Trophoblast cell (in vitro differentiated cells and primary cell): ENCODE measurements around the gene RPAP2.

Source experiments
- DNase-seq, 2 donors: peaks; one replicate each; pipeline ENCODE4 v3.0.0-alpha.2; 2016
- H2AFZ ChIP-seq: 2 replicates; pipeline ENCODE4 v1.6.1; 2013; ENCODE audit warnings: low read length, moderate library complexity, mild to moderate bottlenecking; ENCODE audit not compliant: insufficient read depth, poor library complexity
- H2AK5ac ChIP-seq: 2 replicates; pipeline ENCODE4 v1.6.1; 2013; ENCODE audit warnings: mild to moderate bottlenecking, low read length
- H2BK120ac ChIP-seq: 2 replicates; pipeline ENCODE4 v1.6.1; 2013; ENCODE audit warnings: low read length, mild to moderate bottlenecking, moderate library complexity; ENCODE audit not compliant: insufficient read depth, poor library complexity
- H2BK12ac ChIP-seq: 2 replicates; pipeline ENCODE4 v1.6.1; 2013; ENCODE audit warnings: mild to moderate bottlenecking, low read length, moderate library complexity
- H2BK5ac ChIP-seq: 2 replicates; pipeline ENCODE4 v1.6.1; 2013; ENCODE audit warnings: low read length, low read depth, moderate library complexity, mild to moderate bottlenecking; ENCODE audit not compliant: poor library complexity
- H3K14ac ChIP-seq: 2 replicates; pipeline ENCODE4 v1.6.1; 2013; ENCODE audit warnings: mild to moderate bottlenecking, low read length
- H3K18ac ChIP-seq: 2 replicates; pipeline ENCODE4 v1.6.1; 2013; ENCODE audit warnings: mild to moderate bottlenecking, low read length
- H3K23ac ChIP-seq: 2 replicates; pipeline ENCODE4 v1.6.1; 2013; ENCODE audit warnings: low read length
- H3K27ac ChIP-seq: 2 replicates; pipeline ENCODE4 v1.5.1; 2013; ENCODE audit warnings: low read depth, mild to moderate bottlenecking, inconsistent platforms, low read length, moderate library complexity
- H3K27me3 ChIP-seq: 2 replicates; pipeline ENCODE4 v1.6.1; 2013; ENCODE audit warnings: inconsistent platforms, mild to moderate bottlenecking, low read length, moderate library complexity; ENCODE audit not compliant: insufficient read depth
- H3K36me3 ChIP-seq, 2 experiments: 1 replicate in 1 of 2; 2 replicates in 1 of 2; pipeline ENCODE4 v1.6.1; 2013; ENCODE audit warnings: low read length in 2 of 2, mild to moderate bottlenecking in 2 of 2, moderate library complexity in 1 of 2; ENCODE audit not compliant: insufficient read depth in 2 of 2, control insufficient read depth in 1 of 2
- H3K4ac ChIP-seq: 2 replicates; pipeline ENCODE4 v1.6.1; 2013; ENCODE audit warnings: low read depth, mild to moderate bottlenecking, low read length, moderate library complexity
- H3K4me1 ChIP-seq, 2 experiments: 1 replicate in 1 of 2; 2 replicates in 1 of 2; pipeline ENCODE4 v1.6.1; 2013; ENCODE audit warnings: low read length in 2 of 2, mild to moderate bottlenecking in 2 of 2, moderate library complexity in 1 of 2; ENCODE audit not compliant: insufficient read depth in 2 of 2, control insufficient read depth in 1 of 2
- H3K4me2 ChIP-seq: 2 replicates; pipeline ENCODE4 v1.6.1; 2013; ENCODE audit warnings: inconsistent platforms, mild to moderate bottlenecking, low read length, moderate library complexity
- H3K4me3 ChIP-seq: 2 replicates; pipeline ENCODE4 v1.5.1; 2013; ENCODE audit warnings: mild to moderate bottlenecking, low read depth, low read length, inconsistent platforms
- H3K79me1 ChIP-seq: one replicate; pipeline ENCODE4 v1.6.1; 2013; ENCODE audit warnings: low read length
- H3K79me2 ChIP-seq: 2 replicates; pipeline ENCODE4 v1.6.1; 2013; ENCODE audit warnings: low read length, mild to moderate bottlenecking; ENCODE audit not compliant: control insufficient read depth, insufficient read depth, poor library complexity
- H3K9ac ChIP-seq: 2 replicates; pipeline ENCODE4 v1.6.1; 2013; ENCODE audit warnings: mild to moderate bottlenecking, low read length
- H3K9me3 ChIP-seq: 2 replicates; pipeline ENCODE4 v1.6.1; 2013; ENCODE audit warnings: low read depth, mild to moderate bottlenecking, control low read depth, inconsistent platforms, low read length; ENCODE audit not compliant: insufficient read depth
- H4K12ac ChIP-seq: 2 replicates; pipeline ENCODE4 v1.6.1; 2013; ENCODE audit warnings: low read depth, mild to moderate bottlenecking, low read length, moderate library complexity
- H4K8ac ChIP-seq: 2 replicates; pipeline ENCODE4 v1.6.1; 2013; ENCODE audit warnings: low read depth, mild to moderate bottlenecking, low read length, moderate library complexity
- H4K91ac ChIP-seq: one replicate; pipeline ENCODE4 v1.6.1; 2013; ENCODE audit warnings: low read depth, mild to moderate bottlenecking, low read length, moderate library complexity
- WGBS: extraction: QIAGEN DNeasy Blood & Tissue Kit; methylation state at CpG from one replicate; pipeline ENCODE4 v1.1.7; 2013; ENCODE audit warnings: missing lambda C conversion rate; ENCODE audit not compliant: insufficient read length, insufficient coverage; ENCODE audit errors: extremely low coverage; 5-methylcytosine and 5-hydroxymethylcytosine counted together

Gene RPAP2

GRCh38 chr1:92323473-92324453 lies 24.9 kb downstream of the RPAP2 start:
- Histone ChIP-seq H3K9ac (no peak overlapping the region), H2AFZ (no peak overlapping the region), H3K4me3 (no peak overlapping the region), H2BK5ac (no peak overlapping the region), H4K91ac (no peak overlapping the region), H3K79me2 (no peaks in the 10 kb centered on the region), H3K79me1 (no peaks in the 10 kb centered on the region), H3K14ac (no peak overlapping the region), H3K18ac (no peak overlapping the region), H2AK5ac (no peak overlapping the region), H4K12ac (no peak overlapping the region), H3K9me3 (peaks cover 4% of the 10 kb centered on the region), H3K27me3 (no peaks in the 10 kb centered on the region), H4K8ac (no peak overlapping the region), H3K23ac (no peak overlapping the region), H3K27ac (no peak overlapping the region), H3K4me1 (peaks cover 0 to 1% of the 10 kb centered on the region in 2 experiments), H2BK120ac (no peak overlapping the region), H3K36me3 (peaks cover 5 to 9% of the 10 kb centered on the region in 2 experiments), H3K4ac (no peak overlapping the region), H2BK12ac (no peak overlapping the region), H3K4me2 (no peak overlapping the region)
- no CpG with 5 or more reads among the region's 7 CpGs for WGBS
- DNase-seq: no peak

DNA sequence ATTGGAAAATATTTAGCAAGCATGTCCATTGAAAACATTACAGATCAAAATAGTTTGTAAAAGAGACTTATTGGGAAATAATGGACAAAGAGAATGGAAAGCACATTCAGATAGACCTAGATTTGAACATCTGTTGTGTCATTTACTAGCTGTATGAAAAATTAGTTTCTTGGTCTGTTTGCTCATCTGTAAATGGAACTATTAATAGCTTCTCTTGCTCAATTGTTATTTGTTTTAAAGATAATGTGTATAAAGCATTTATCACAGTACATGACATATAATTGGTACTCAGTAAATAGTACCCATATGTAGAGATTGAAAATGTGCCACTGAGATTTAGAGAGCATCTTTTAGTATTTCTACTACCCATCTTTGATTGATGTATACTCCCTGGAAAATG lies 25.9 kb downstream of the RPAP2 start:
- H3K27me3 ChIP-seq: no peaks in the 10 kb centered on the region
- H3K79me1 ChIP-seq: no peaks in the 10 kb centered on the region
- no peak overlapping the region for H4K12ac ChIP-seq
- no peak overlapping the region for H2BK5ac ChIP-seq
- no peak overlapping the region for H2BK120ac ChIP-seq
- no peak overlapping the region for H3K4me3 ChIP-seq
- H3K79me2 ChIP-seq: no peaks in the 10 kb centered on the region
- H3K4me2 ChIP-seq: no peak overlapping the region
- no peak overlapping the region for H3K14ac ChIP-seq
- no peak overlapping the region for H4K91ac ChIP-seq
- DNase-seq: no peak
- H2AK5ac ChIP-seq: no peak overlapping the region
- H3K18ac ChIP-seq: no peak overlapping the region
- peaks cover 4% of the 10 kb centered on the region for H3K9me3 ChIP-seq
- H3K36me3 ChIP-seq: peaks cover 7 to 9% of the 10 kb centered on the region in 2 experiments
- no peak overlapping the region for H2BK12ac ChIP-seq
- H3K23ac ChIP-seq: no peak overlapping the region
- no peak overlapping the region for H4K8ac ChIP-seq
- H3K4me1 ChIP-seq: peaks cover 4 to 7% of the 10 kb centered on the region in 2 experiments
- H3K27ac ChIP-seq: no peak overlapping the region
- no peak overlapping the region for H2AFZ ChIP-seq
- H3K9ac ChIP-seq: no peak overlapping the region
- no peak overlapping the region for H3K4ac ChIP-seq

GRCh38 chr1:92326681-92327080 lies 27.8 kb downstream of the RPAP2 start:
- H4K12ac ChIP-seq: no peak overlapping the region
- no peak overlapping the region for H4K91ac ChIP-seq
- no peak overlapping the region for H2BK12ac ChIP-seq
- DNase-seq: no peak
- no peak overlapping the region for H2AFZ ChIP-seq
- peaks cover 7 to 9% of the 10 kb centered on the region in 2 experiments for H3K36me3 ChIP-seq
- no CpG with 5 or more reads among the region's 1 CpG for WGBS
- no peak overlapping the region for H3K9ac ChIP-seq
- H3K79me1 ChIP-seq: no peaks in the 10 kb centered on the region
- no peaks in the 10 kb centered on the region for H3K79me2 ChIP-seq
- H2AK5ac ChIP-seq: no peak overlapping the region
- H3K4me3 ChIP-seq: no peak overlapping the region
- no peak overlapping the region for H3K23ac ChIP-seq
- peaks cover 4% of the 10 kb centered on the region for H3K9me3 ChIP-seq
- H2BK120ac ChIP-seq: no peak overlapping the region
- H3K18ac ChIP-seq: no peak overlapping the region
- no peak overlapping the region for H4K8ac ChIP-seq
- H3K27ac ChIP-seq: no peak overlapping the region
- H3K27me3 ChIP-seq: no peaks in the 10 kb centered on the region
- no peak overlapping the region for H3K14ac ChIP-seq
- no peak overlapping the region for H2BK5ac ChIP-seq
- H3K4ac ChIP-seq: no peak overlapping the region
- H3K4me2 ChIP-seq: no peak overlapping the region
- H3K4me1 ChIP-seq: peaks cover 4 to 7% of the 10 kb centered on the region in 2 experiments

DNA sequence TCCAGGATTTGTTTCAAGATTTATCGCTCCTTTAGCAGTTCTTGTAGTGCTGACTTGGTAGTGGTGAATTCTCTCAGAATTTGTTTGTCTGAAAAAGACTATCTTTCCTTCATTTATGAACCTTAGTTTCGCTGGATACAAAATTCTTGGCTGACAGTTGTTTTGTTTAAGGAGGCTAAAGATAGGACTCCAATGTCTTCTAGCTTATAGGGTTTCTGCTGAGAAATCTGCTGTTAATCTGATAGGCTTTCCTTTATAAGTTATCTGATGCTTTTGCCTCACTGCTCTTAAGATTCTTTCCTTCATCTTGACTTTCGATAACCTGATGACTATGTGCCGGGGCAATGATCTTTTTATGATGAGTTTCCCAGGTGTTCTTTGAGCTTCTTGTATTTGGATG lies 28.9 kb downstream of the RPAP2 start:
- Histone ChIP-seq H4K12ac (no peak overlapping the region), H3K4me3 (no peak overlapping the region), H3K18ac (no peak overlapping the region), H3K9me3 (peaks cover 4% of the 10 kb centered on the region), H3K9ac (no peak overlapping the region), H3K4me2 (no peak overlapping the region), H2BK5ac (no peak overlapping the region), H3K79me2 (no peaks in the 10 kb centered on the region), H3K4ac (no peak overlapping the region), H3K36me3 (peaks cover 7% of the 10 kb centered on the region in 2 experiments), H2BK12ac (no peak overlapping the region), H3K27ac (no peak overlapping the region), H2AFZ (no peak overlapping the region), H2AK5ac (no peak overlapping the region), H3K14ac (no peak overlapping the region), H2BK120ac (no peak overlapping the region), H3K4me1 (peaks cover 4 to 7% of the 10 kb centered on the region in 2 experiments), H3K79me1 (no peaks in the 10 kb centered on the region), H4K91ac (no peak overlapping the region), H4K8ac (no peak overlapping the region), H3K23ac (no peak overlapping the region), H3K27me3 (no peaks in the 10 kb centered on the region)
- DNase-seq: no peak
- no CpG with 5 or more reads among the region's 4 CpGs for WGBS
